Kidney (tissue), 14 donors: ENCODE measurements around the gene PCSK5. TPM values are rescaled to one million over a fixed set of nuclear protein-coding genes. Genes with fewer than 3 reads are reported as not detected.

ENCODE experiments used
- DNase-seq, 5 donors: peaks; one replicate each; pipeline ENCODE4 v3.0.0-alpha.2; 2013 to 2020
- FAIRE-seq: peaks from 2 replicates; lab custom pipeline; 2012; peaks lifted over from hg19 to GRCh38; lab: Jason Lieb, UNC
- H3K27ac ChIP-seq, 2 donors: one replicate each; pipeline ENCODE4 v1.7.0; 2013; ENCODE audit warnings: low read depth in 2 of 2, low read length in 2 of 2, inconsistent platforms in 1 of 2
- H3K27me3 ChIP-seq: one replicate; pipeline ENCODE4 v1.7.1; 2013; ENCODE audit warnings: low read length, inconsistent platforms; ENCODE audit not compliant: control insufficient read depth, insufficient read depth
- H3K36me3 ChIP-seq, 3 donors: one replicate each; pipeline versions ENCODE4 v1.7.0 to v1.7.1; 2013; ENCODE audit warnings: low read length in 3 of 3, control low read depth in 1 of 3, inconsistent platforms in 1 of 3; ENCODE audit not compliant: insufficient read depth in 3 of 3, control insufficient read depth in 2 of 3
- H3K4me1 ChIP-seq, 3 donors: one replicate each; pipeline versions ENCODE4 v1.7.0 to v1.7.1; 2013; ENCODE audit warnings: low read length in 3 of 3, inconsistent platforms in 1 of 3, low read depth in 1 of 3; ENCODE audit not compliant: control insufficient read depth in 2 of 3, insufficient read depth in 2 of 3
- H3K4me3 ChIP-seq, 3 donors: one replicate each; pipeline versions ENCODE4 v1.7.0 to v1.8.1; 2013; ENCODE audit warnings: low read length in 3 of 3, control low read depth in 1 of 3, inconsistent platforms in 1 of 3
- H3K9ac ChIP-seq, 3 donors: one replicate each; pipeline versions ENCODE4 v1.7.0 to v1.7.1; 2013; ENCODE audit warnings: low read length in 3 of 3, control low read depth in 1 of 3, inconsistent platforms in 1 of 3
- H3K9me3 ChIP-seq, 3 donors: one replicate each; pipeline versions ENCODE4 v1.7.0 to v1.7.1; 2013; ENCODE audit warnings: low read length in 3 of 3, control low read depth in 1 of 3, inconsistent platforms in 1 of 3; ENCODE audit not compliant: control insufficient read depth in 2 of 3, insufficient read depth in 1 of 3
- intact Hi-C: fragments of 100-400 bp; cut with DNase I; formaldehyde crosslinking; loops from one replicate; pipeline ENCODE4 v1.11.1; 2022
- polyA plus RNA-seq: library from polyadenylated mRNA; stranded (reverse); fragments of 350-450 nt; fragmentation: Illumina TruSeq; extraction: RNeasy Lipid Tissue Mini Kit (QIAGEN cat#74804); gene quantifications from one replicate; pipeline ENCODE4 v1.2.3, GENCODE V29; 2014; ENCODE audit warnings: low read depth, low replicate concordance; ENCODE audit not compliant: insufficient read depth
- total RNA-seq: library from RNA; stranded (reverse); fragmentation: NEBNext Ultra II Directional; extraction: Animal tissue kit (Norgen Biotek cat#: 25700); gene quantifications from one replicate; pipeline ENCODE4 v1.2.1, GENCODE V29; 2021
- TF ChIP-seq, protein P1 (sequence below): IDR thresholded peaks from 3 replicates; pipeline ENCODE4 v1.5.1; 2012; ENCODE audit warnings: mild to moderate bottlenecking, moderate library complexity, borderline replicate concordance; ENCODE audit not compliant: insufficient read depth; ENCODE audit errors: extremely low read depth
- donor health status: control.
- donor health status: control.
- donor health status: control.
- donor health status: control.
- donor health status: control.
- donor health status: DM: yes; HTN: yes; CAD: no.
- donor health status: Normal renal cell carcinoma (clear cell type).

The PCSK5 gene
- total and polyA plus RNA-seq, 2 donors from 2014 or later, result 1.6 to 14.7 TPM

DNA sequence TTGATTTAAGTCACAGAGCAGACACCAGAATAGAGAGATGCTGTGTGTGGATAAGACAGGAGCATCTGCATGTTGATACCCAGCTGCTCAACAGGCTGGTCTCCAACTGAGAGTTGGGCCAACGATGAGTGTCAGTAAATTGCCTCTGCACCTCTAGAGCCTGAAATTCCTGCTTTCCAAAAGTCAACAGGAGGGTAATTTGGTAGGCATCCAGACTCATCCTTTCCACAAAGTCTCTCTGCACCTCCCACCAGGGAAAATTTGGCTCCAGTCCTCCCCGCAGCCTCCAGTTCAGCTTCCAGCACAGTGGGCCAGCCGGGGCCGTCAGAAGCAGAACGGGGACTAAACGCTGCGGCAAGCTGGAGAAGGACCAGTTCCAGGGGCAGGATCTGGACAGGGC lies 366.8 kb downstream of the PCSK5 start:
- Histone ChIP-seq H3K4me3 (no peak overlapping the region), H3K9me3 (no peaks in the 10 kb centered on the region), H3K4me1 (no peaks in the 10 kb centered on the region), H3K9ac (no peak overlapping the region), H3K36me3 (no peaks in the 10 kb centered on the region), H3K27ac (no peak overlapping the region), H3K27me3 (no peaks in the 10 kb centered on the region)
- TF ChIP-seq, protein P1, sequence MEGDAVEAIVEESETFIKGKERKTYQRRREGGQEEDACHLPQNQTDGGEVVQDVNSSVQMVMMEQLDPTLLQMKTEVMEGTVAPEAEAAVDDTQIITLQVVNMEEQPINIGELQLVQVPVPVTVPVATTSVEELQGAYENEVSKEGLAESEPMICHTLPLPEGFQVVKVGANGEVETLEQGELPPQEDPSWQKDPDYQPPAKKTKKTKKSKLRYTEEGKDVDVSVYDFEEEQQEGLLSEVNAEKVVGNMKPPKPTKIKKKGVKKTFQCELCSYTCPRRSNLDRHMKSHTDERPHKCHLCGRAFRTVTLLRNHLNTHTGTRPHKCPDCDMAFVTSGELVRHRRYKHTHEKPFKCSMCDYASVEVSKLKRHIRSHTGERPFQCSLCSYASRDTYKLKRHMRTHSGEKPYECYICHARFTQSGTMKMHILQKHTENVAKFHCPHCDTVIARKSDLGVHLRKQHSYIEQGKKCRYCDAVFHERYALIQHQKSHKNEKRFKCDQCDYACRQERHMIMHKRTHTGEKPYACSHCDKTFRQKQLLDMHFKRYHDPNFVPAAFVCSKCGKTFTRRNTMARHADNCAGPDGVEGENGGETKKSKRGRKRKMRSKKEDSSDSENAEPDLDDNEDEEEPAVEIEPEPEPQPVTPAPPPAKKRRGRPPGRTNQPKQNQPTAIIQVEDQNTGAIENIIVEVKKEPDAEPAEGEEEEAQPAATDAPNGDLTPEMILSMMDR, result no peak
- DNase-seq (no peak), FAIRE-seq (no peak)
- intact Hi-C loops, result no loop called here

- no peaks in the 10 kb centered on the region for H3K27me3 ChIP-seq
- H3K9me3 ChIP-seq, result peaks cover 0 to 3% (median 0%) of the 10 kb centered on the region in 3 donors
- H3K36me3 ChIP-seq, result no peaks in the 10 kb centered on the region
- H3K4me3 ChIP-seq, result no peak overlapping the region
- no peak overlapping the region for H3K27ac ChIP-seq
- TF ChIP-seq, protein P1, result no peak
- peak in 1 of 5 donors; percentile 7 for DNase-seq
- intact Hi-C loops, result no loop called here
- FAIRE-seq, result no peak
- H3K9ac ChIP-seq, result no peak overlapping the region
- no peaks in the 10 kb centered on the region for H3K4me1 ChIP-seq
Observed at GRCh38 chr9:76266649-76267283, 376.3 kb downstream of the PCSK5 start.

DNA sequence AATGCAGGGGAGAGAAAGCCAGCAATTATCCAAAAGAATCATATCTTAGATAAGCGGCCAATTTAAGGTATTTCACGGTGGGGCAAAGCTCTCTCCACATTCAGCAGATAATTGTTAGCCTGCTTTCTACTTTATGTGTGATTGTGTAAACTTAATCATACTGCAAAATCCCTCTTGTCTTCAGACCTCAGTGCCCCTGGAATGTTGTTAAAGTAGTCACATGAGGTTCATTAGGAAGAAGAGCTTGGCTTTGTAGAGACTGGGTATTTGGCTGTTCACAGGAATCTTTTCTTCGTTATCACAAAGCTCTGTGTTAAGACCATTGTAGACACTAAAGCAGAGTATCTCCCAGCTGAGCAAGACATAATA lies 376.8 kb downstream of the PCSK5 start:
- H3K9ac ChIP-seq, result no peak overlapping the region
- no peaks in the 10 kb centered on the region for H3K4me1 ChIP-seq
- no peak overlapping the region for H3K27ac ChIP-seq
- intact Hi-C loops, result no loop called here
- FAIRE-seq, result no peak
- TF ChIP-seq, protein P1, result no peak
- no peak overlapping the region for H3K4me3 ChIP-seq
- DNase-seq, result peak in 2 of 5 donors; percentile 10 to 14
- H3K36me3 ChIP-seq, result no peaks in the 10 kb centered on the region
- no peaks in the 10 kb centered on the region for H3K27me3 ChIP-seq
- peaks cover 0 to 3% (median 0%) of the 10 kb centered on the region in 3 donors for H3K9me3 ChIP-seq

DNA sequence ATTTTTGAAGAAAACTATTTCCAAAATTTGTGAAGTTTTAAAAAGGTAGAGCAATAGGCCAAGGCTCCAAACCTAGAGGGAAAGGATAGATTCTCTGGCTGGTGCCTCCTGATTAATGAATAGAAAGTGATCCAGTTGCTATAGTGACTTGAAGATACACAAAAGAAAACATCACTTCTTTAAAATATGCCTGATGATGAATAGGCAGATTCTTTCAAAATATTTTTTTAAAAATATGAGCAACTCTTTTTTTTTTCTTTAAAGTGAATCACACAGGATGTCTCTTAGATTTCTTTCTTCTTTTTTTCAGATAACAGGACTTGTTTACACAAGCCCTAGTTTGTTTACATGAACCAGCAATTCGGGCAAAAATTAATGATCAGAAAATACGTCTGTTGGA lies 379.3 kb downstream of the PCSK5 start:
- H3K9me3 ChIP-seq, result no peaks in the 10 kb centered on the region
- H3K27me3 ChIP-seq, result no peaks in the 10 kb centered on the region
- peak; percentile 76 for FAIRE-seq
- intact Hi-C loops, result no loop called here
- no peaks in the 10 kb centered on the region for H3K36me3 ChIP-seq
- no peak overlapping the region for H3K27ac ChIP-seq
- TF ChIP-seq, protein P1, result no peak
- no peak overlapping the region for H3K4me3 ChIP-seq
- H3K9ac ChIP-seq, result no peak overlapping the region
- no peak for DNase-seq
- H3K4me1 ChIP-seq, result no peaks in the 10 kb centered on the region
